Measurements from ENCODE around the gene C20orf202. TPM values are rescaled to one million over a fixed set of nuclear protein-coding genes. Genes with fewer than 3 reads are reported as not detected.

The C20orf202 gene
- total RNA-seq, 1 donor from 2014 or later: 0.92 TPM

DNA sequence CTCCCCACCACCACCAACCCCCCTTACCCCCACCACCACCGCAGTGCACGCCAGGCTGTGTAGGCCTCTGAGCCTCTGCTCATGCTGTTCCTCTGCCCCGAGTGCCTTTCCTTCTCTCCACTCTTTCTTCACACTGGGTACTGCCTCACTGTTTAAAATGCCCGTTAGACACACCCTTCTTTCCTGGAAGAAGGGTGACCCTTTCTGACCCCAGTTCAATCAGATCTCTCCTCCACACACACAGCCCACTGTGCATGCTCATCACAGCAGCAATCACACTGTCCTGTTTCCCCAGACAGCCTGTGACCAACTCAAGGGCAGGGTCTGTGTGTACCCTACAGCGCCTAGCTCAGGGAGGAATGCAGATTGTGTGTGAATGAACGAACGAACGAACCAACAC lies 28.5 kb upstream of the C20orf202 start:
- Mint-ChIP-seq H3K27me3 (ENCODE audit: unreplicated experiment) (peaks cover 4% of the 10 kb centered on the region), H3K27ac (ENCODE audit: unreplicated experiment) (no peak overlapping the region), H3K4me3 (ENCODE audit: unreplicated experiment) (no peak overlapping the region), H3K4me1 (ENCODE audit: unreplicated experiment) (peaks cover 5% of the 10 kb centered on the region), H3K36me3 (ENCODE audit: low read depth, unreplicated experiment) (peaks cover 27% of the 10 kb centered on the region), H3K9me3 (ENCODE audit: unreplicated experiment) (no peaks in the 10 kb centered on the region)
- no peak for DNase-seq (ENCODE audit: low spot score)
- TF ChIP-seq, protein P1, sequence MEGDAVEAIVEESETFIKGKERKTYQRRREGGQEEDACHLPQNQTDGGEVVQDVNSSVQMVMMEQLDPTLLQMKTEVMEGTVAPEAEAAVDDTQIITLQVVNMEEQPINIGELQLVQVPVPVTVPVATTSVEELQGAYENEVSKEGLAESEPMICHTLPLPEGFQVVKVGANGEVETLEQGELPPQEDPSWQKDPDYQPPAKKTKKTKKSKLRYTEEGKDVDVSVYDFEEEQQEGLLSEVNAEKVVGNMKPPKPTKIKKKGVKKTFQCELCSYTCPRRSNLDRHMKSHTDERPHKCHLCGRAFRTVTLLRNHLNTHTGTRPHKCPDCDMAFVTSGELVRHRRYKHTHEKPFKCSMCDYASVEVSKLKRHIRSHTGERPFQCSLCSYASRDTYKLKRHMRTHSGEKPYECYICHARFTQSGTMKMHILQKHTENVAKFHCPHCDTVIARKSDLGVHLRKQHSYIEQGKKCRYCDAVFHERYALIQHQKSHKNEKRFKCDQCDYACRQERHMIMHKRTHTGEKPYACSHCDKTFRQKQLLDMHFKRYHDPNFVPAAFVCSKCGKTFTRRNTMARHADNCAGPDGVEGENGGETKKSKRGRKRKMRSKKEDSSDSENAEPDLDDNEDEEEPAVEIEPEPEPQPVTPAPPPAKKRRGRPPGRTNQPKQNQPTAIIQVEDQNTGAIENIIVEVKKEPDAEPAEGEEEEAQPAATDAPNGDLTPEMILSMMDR (IDR thresholded peaks at IDR 0.05; ENCODE audit: unreplicated experiment): no peak

DNA sequence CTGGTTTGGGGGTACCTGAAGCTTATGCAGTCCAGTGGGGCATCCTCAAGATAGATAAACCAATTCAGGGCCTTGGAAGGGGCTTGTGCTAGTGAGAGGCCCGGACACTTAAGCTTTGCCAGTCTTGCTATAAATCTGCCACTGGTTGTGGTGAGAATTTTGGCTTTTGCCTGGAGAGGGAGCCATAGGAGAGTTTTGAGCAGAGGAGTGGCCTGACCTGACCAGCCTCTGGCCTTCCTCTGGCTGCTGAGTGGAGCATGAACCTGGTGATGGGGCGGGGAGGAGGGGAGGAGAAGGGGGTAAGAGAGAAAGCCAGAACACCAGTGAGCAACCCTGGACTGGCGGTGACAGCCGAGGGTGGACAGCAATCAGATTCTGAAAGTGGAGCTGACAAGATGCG lies 25.6 kb upstream of the C20orf202 start:
- DNase-seq (ENCODE audit: low spot score): peak; percentile 45
- TF ChIP-seq, protein P1 (IDR thresholded peaks at IDR 0.05; ENCODE audit: unreplicated experiment): no peak
- no peak overlapping the region for H3K4me3 Mint-ChIP-seq (ENCODE audit: unreplicated experiment)
- H3K9me3 Mint-ChIP-seq (ENCODE audit: unreplicated experiment): no peaks in the 10 kb centered on the region
- H3K4me1 Mint-ChIP-seq (ENCODE audit: unreplicated experiment): peaks cover 10% of the 10 kb centered on the region
- H3K27ac Mint-ChIP-seq (ENCODE audit: unreplicated experiment): no peak overlapping the region
- H3K27me3 Mint-ChIP-seq (ENCODE audit: unreplicated experiment): peaks cover 6% of the 10 kb centered on the region
- peaks cover 14% of the 10 kb centered on the region for H3K36me3 Mint-ChIP-seq (ENCODE audit: low read depth, unreplicated experiment)

DNA sequence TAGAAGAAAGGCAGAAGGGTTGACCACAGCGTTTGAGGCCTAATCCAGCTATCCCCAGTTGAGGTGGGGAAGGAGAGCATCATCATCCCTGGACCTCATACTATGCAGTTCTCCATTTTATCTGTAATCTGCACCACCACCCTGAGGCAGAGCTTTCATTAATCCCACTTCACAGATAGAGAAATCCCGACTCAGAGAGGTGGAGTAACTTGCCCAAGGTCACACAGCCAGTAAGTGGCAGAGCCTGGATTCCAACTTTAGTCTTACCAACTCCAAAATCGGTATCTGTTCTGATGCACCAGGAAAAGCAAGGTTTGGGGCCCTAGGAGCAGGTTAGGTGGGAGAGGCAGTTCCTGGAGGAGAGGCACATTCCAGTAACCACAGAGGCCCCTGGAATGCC lies 25.2 kb upstream of the C20orf202 start:
- H3K27ac Mint-ChIP-seq (ENCODE audit: unreplicated experiment): no peak overlapping the region
- TF ChIP-seq, protein P1 (IDR thresholded peaks at IDR 0.05; ENCODE audit: unreplicated experiment): no peak
- H3K4me1 Mint-ChIP-seq (ENCODE audit: unreplicated experiment): peaks cover 14% of the 10 kb centered on the region
- H3K36me3 Mint-ChIP-seq (ENCODE audit: low read depth, unreplicated experiment): peaks cover 14% of the 10 kb centered on the region
- no peak overlapping the region for H3K4me3 Mint-ChIP-seq (ENCODE audit: unreplicated experiment)
- no peaks in the 10 kb centered on the region for H3K9me3 Mint-ChIP-seq (ENCODE audit: unreplicated experiment)
- peaks cover 6% of the 10 kb centered on the region for H3K27me3 Mint-ChIP-seq (ENCODE audit: unreplicated experiment)
- no peak for DNase-seq (ENCODE audit: low spot score)

DNA sequence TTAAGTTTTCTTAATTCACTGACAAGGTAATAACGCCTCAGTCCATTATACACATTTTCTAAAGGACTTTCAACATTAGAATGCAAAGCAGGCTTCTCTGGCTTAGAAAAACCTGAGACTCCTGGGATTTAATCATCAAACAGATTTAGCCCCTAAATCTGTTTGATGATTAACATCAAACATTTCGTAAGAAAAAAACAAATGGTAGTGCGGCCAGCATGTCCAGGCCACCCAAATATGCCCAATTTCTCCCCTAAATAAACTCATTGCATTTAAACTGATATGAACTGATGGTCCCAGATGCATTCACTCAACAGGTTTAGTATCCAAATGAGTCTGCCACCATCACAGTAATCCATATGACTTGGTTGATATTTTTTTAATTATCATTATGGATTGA lies 24.6 kb upstream of the C20orf202 start:
- TF ChIP-seq, protein P1 (IDR thresholded peaks at IDR 0.05; ENCODE audit: unreplicated experiment): no peak
- peaks cover 18% of the 10 kb centered on the region for H3K4me1 Mint-ChIP-seq (ENCODE audit: unreplicated experiment)
- H3K27ac Mint-ChIP-seq (ENCODE audit: unreplicated experiment): no peak overlapping the region
- DNase-seq (ENCODE audit: low spot score): no peak
- H3K4me3 Mint-ChIP-seq (ENCODE audit: unreplicated experiment): no peak overlapping the region
- no peaks in the 10 kb centered on the region for H3K9me3 Mint-ChIP-seq (ENCODE audit: unreplicated experiment)
- peaks cover 6% of the 10 kb centered on the region for H3K27me3 Mint-ChIP-seq (ENCODE audit: unreplicated experiment)
- H3K36me3 Mint-ChIP-seq (ENCODE audit: low read depth, unreplicated experiment): peaks cover 14% of the 10 kb centered on the region

DNA sequence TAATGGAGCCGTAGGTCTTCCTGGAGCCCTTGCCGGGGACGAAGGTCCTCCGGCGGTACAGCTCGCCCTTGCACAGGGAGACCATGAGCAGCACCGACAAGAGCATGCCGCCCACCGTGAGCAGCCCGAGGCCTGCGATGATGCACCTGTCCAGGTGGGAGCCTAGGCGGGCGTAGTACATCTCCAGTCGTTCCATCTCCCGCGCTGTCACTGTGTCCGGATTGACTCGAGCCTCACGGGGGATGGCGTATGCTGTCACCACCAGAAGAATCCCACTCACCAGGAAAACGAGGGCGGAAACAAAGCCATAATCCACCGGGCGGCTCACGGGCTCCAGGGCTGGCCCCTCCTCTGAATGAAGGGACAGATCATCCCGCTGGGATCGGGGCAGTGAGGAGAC lies 22.3 kb upstream of the C20orf202 start:
- Mint-ChIP-seq H3K4me3 (ENCODE audit: unreplicated experiment) (no peak overlapping the region), H3K9me3 (ENCODE audit: unreplicated experiment) (no peaks in the 10 kb centered on the region), H3K4me1 (ENCODE audit: unreplicated experiment) (peaks cover 29% of the 10 kb centered on the region), H3K27me3 (ENCODE audit: unreplicated experiment) (peaks cover 12% of the 10 kb centered on the region), H3K36me3 (ENCODE audit: low read depth, unreplicated experiment) (peaks cover 16% of the 10 kb centered on the region), H3K27ac (ENCODE audit: unreplicated experiment) (no peak overlapping the region)
- no peak for DNase-seq (ENCODE audit: low spot score)
- TF ChIP-seq, protein P1 (IDR thresholded peaks at IDR 0.05; ENCODE audit: unreplicated experiment): no peak

Measured in endothelial cell (in vitro differentiated cells).